Activated naive CD4-positive, alpha-beta T cell treated with anti-CD3 and anti-CD28 coated beads for 36 hours (primary cell): ENCODE measurements around the gene SFMBT2. TPM values are rescaled to one million over a fixed set of nuclear protein-coding genes. Genes with fewer than 3 reads are reported as not detected.

ENCODE experiments used
- CTCF ChIA-PET: fragments of 350-600 bp; sonication (Branson Sonifier 250); formaldehyde crosslinking; loops from one replicate; lab custom pipeline; 2021; ENCODE audit warnings: antibody characterized with exemption; lab: Charles Lee
- DNase-seq: peaks from one replicate; pipeline ENCODE4 v3.0.0-alpha.2; 2020
- H3K27ac Mint-ChIP-seq: one replicate; pipeline ENCODE4 v1.8.0; 2021; ENCODE audit warnings: mild to moderate bottlenecking, mixed read lengths
- H3K27me3 Mint-ChIP-seq: one replicate; pipeline ENCODE4 v1.8.0; 2021; ENCODE audit warnings: low read depth, mixed read lengths
- H3K36me3 Mint-ChIP-seq: one replicate; pipeline ENCODE4 v1.8.0; 2021; ENCODE audit warnings: low read depth, mixed read lengths
- H3K4me1 Mint-ChIP-seq: one replicate; pipeline ENCODE4 v1.8.0; 2021; ENCODE audit warnings: low read depth, mixed read lengths
- H3K4me3 Mint-ChIP-seq: one replicate; pipeline ENCODE4 v1.8.0; 2021; ENCODE audit warnings: mild to moderate bottlenecking, moderate library complexity, mixed read lengths
- H3K9me3 Mint-ChIP-seq: one replicate; pipeline ENCODE4 v1.8.0; 2021; ENCODE audit warnings: mixed read lengths
- intact Hi-C: fragments of 100-400 bp; cut with micrococcal nuclease; formaldehyde crosslinking; loops from one replicate; pipeline ENCODE4 v1.15.1; 2023
- total RNA-seq, 2 experiments: library from RNA; stranded (reverse); gene quantifications; one replicate each; pipeline ENCODE4 v1.2.3, GENCODE V29; 2021

SFMBT2 gene
- total RNA-seq = 10 to 100 TPM; 20.0 to 21.5 TPM

GRCh38 chr10:7410862-7411670 is at the start of gene SFMBT2:
Gene SFMBT2 (minus strand): TSS chr10:7411034. CDS start chr10:7381898, 29,136 bp downstream.
- intact Hi-C loops = loop anchor here (1.0 to 10.0 kb wide), 4 partner anchors 73 to 996 kb away; no protein-coding TSS in a partner anchor
- Mint-ChIP-seq H3K27me3 (peaks cover 15% of the 10 kb centered on the region), H3K4me3 (peak within 1 kb of the TSS; percentile 97), H3K36me3 (peaks cover 3% of the 10 kb centered on the region), H3K27ac (peak within 1 kb of the TSS; percentile 92), H3K9me3 (no peaks in the 10 kb centered on the region), H3K4me1 (peaks cover 32% of the 10 kb centered on the region)
- peak; percentile 73 for DNase-seq
- CTCF ChIA-PET = interaction anchor here (0.7 to 3.9 kb wide), 9 partner anchors 142 to 767 kb away, joined by 3 to 14 read pairs (median 7); no protein-coding TSS in a partner anchor

GRCh38 chr10:7460006-7460405 is 49.2 kb upstream of the SFMBT2 start:
- no peak overlapping the region for H3K27ac Mint-ChIP-seq
- no peak for DNase-seq
- CTCF ChIA-PET = no interaction called here
- no peak overlapping the region for H3K4me3 Mint-ChIP-seq
- H3K9me3 Mint-ChIP-seq = no peaks in the 10 kb centered on the region
- H3K36me3 Mint-ChIP-seq = no peaks in the 10 kb centered on the region
- intact Hi-C loops = no loop called here
- H3K4me1 Mint-ChIP-seq = peaks cover 2% of the 10 kb centered on the region
- no peaks in the 10 kb centered on the region for H3K27me3 Mint-ChIP-seq

GRCh38 chr10:7458556-7458955 is 47.7 kb upstream of the SFMBT2 start:
- Mint-ChIP-seq H3K4me1 (no peaks in the 10 kb centered on the region), H3K9me3 (peaks cover 4% of the 10 kb centered on the region), H3K36me3 (no peaks in the 10 kb centered on the region), H3K27me3 (no peaks in the 10 kb centered on the region), H3K27ac (no peak overlapping the region), H3K4me3 (no peak overlapping the region)
- intact Hi-C loops = no loop called here
- no peak for DNase-seq
- CTCF ChIA-PET = no interaction called here

GRCh38 chr10:7457478-7458316 is 46.9 kb upstream of the SFMBT2 start:
- no peaks in the 10 kb centered on the region for H3K27me3 Mint-ChIP-seq
- H3K36me3 Mint-ChIP-seq = no peaks in the 10 kb centered on the region
- H3K4me3 Mint-ChIP-seq = no peak overlapping the region
- no peak for DNase-seq
- H3K27ac Mint-ChIP-seq = no peak overlapping the region
- peaks cover 4% of the 10 kb centered on the region for H3K9me3 Mint-ChIP-seq
- no peaks in the 10 kb centered on the region for H3K4me1 Mint-ChIP-seq
- CTCF ChIA-PET = no interaction called here
- intact Hi-C loops = no loop called here

GRCh38 chr10:7449063-7449695 is 38.3 kb upstream of the SFMBT2 start:
- no peak overlapping the region for H3K27ac Mint-ChIP-seq
- intact Hi-C loops = no loop called here
- no peak overlapping the region for H3K4me3 Mint-ChIP-seq
- DNase-seq = no peak
- no peaks in the 10 kb centered on the region for H3K27me3 Mint-ChIP-seq
- no peaks in the 10 kb centered on the region for H3K4me1 Mint-ChIP-seq
- peaks cover 21% of the 10 kb centered on the region for H3K9me3 Mint-ChIP-seq
- CTCF ChIA-PET = interaction anchor here (0.6 kb wide), 1 partner anchor 556 kb away, joined by 3 read pairs; no protein-coding TSS in a partner anchor
- no peaks in the 10 kb centered on the region for H3K36me3 Mint-ChIP-seq

GRCh38 chr10:7445474-7446185 is 34.8 kb upstream of the SFMBT2 start:
- no peak for DNase-seq
- CTCF ChIA-PET = no interaction called here
- intact Hi-C loops = no loop called here
- H3K4me3 Mint-ChIP-seq = no peak overlapping the region
- H3K4me1 Mint-ChIP-seq = no peaks in the 10 kb centered on the region
- H3K9me3 Mint-ChIP-seq = peaks cover 17% of the 10 kb centered on the region
- H3K36me3 Mint-ChIP-seq = no peaks in the 10 kb centered on the region
- no peak overlapping the region for H3K27ac Mint-ChIP-seq
- H3K27me3 Mint-ChIP-seq = no peaks in the 10 kb centered on the region

GRCh38 chr10:7444551-7445121 is 33.8 kb upstream of the SFMBT2 start:
- H3K27me3 Mint-ChIP-seq = no peaks in the 10 kb centered on the region
- CTCF ChIA-PET = interaction anchor here (0.6 to 0.7 kb wide), 2 partner anchors 358 to 703 kb away, joined by 3 read pairs; no protein-coding TSS in a partner anchor
- no peaks in the 10 kb centered on the region for H3K36me3 Mint-ChIP-seq
- DNase-seq = no peak
- intact Hi-C loops = no loop called here
- H3K9me3 Mint-ChIP-seq = peaks cover 15% of the 10 kb centered on the region
- H3K4me1 Mint-ChIP-seq = no peaks in the 10 kb centered on the region
- H3K4me3 Mint-ChIP-seq = no peak overlapping the region
- H3K27ac Mint-ChIP-seq = no peak overlapping the region

- no peak for DNase-seq
- intact Hi-C loops = no loop called here
- H3K27ac Mint-ChIP-seq = no peak overlapping the region
- no peaks in the 10 kb centered on the region for H3K36me3 Mint-ChIP-seq
- H3K4me3 Mint-ChIP-seq = no peak overlapping the region
- CTCF ChIA-PET = no interaction called here
- peaks cover 1% of the 10 kb centered on the region for H3K9me3 Mint-ChIP-seq
- H3K27me3 Mint-ChIP-seq = no peaks in the 10 kb centered on the region
- H3K4me1 Mint-ChIP-seq = no peaks in the 10 kb centered on the region
Observed at GRCh38 chr10:7443036-7443435, 32.2 kb upstream of the SFMBT2 start.

GRCh38 chr10:7441403-7442147 is 30.7 kb upstream of the SFMBT2 start:
- no peak overlapping the region for H3K4me3 Mint-ChIP-seq
- no peaks in the 10 kb centered on the region for H3K27me3 Mint-ChIP-seq
- DNase-seq = no peak
- CTCF ChIA-PET = interaction anchor here (0.5 kb wide), 1 partner anchor 46 kb away, joined by 5 read pairs; no protein-coding TSS in a partner anchor
- H3K9me3 Mint-ChIP-seq = no peaks in the 10 kb centered on the region
- no peak overlapping the region for H3K27ac Mint-ChIP-seq
- intact Hi-C loops = no loop called here
- no peaks in the 10 kb centered on the region for H3K36me3 Mint-ChIP-seq
- H3K4me1 Mint-ChIP-seq = peaks cover 3% of the 10 kb centered on the region

GRCh38 chr10:7439696-7440095 is 28.9 kb upstream of the SFMBT2 start:
- DNase-seq = no peak
- Mint-ChIP-seq H3K9me3 (no peaks in the 10 kb centered on the region), H3K27me3 (no peaks in the 10 kb centered on the region), H3K27ac (no peak overlapping the region), H3K4me1 (peaks cover 7% of the 10 kb centered on the region), H3K36me3 (no peaks in the 10 kb centered on the region), H3K4me3 (no peak overlapping the region)
- CTCF ChIA-PET = no interaction called here
- intact Hi-C loops = no loop called here
